ENCODE measurements around the gene S100A13.
A peak's percentile ranks its signal among the peaks of the same experiment; 100 is the strongest.
"Not testable (repeated sequence)": the region's sequence is repeated elsewhere in the genome, so short reads cannot be mapped to it uniquely, and the experiment has no call there.

S100A13 gene

DNA sequence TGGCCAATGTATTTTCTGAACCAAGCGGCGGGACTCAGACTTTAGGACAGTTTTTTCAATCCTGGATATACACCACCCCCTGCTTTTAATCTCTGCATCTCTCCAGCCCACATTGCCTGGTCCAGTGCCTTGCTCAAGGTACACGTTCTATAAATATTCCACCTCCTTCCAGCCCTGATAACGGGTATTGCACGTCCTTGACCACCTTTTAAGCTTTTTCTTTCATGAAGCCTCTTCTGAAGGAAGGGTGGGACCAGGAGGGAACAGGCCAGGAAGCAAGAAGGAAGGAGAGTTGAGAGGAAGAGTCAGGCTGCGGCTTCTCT, 17.8 kb downstream of the S100A13 start:
- FAIRE-seq, result no peak
- no peak for DNase-seq (ENCODE audit: insufficient read length, low spot score)

DNA sequence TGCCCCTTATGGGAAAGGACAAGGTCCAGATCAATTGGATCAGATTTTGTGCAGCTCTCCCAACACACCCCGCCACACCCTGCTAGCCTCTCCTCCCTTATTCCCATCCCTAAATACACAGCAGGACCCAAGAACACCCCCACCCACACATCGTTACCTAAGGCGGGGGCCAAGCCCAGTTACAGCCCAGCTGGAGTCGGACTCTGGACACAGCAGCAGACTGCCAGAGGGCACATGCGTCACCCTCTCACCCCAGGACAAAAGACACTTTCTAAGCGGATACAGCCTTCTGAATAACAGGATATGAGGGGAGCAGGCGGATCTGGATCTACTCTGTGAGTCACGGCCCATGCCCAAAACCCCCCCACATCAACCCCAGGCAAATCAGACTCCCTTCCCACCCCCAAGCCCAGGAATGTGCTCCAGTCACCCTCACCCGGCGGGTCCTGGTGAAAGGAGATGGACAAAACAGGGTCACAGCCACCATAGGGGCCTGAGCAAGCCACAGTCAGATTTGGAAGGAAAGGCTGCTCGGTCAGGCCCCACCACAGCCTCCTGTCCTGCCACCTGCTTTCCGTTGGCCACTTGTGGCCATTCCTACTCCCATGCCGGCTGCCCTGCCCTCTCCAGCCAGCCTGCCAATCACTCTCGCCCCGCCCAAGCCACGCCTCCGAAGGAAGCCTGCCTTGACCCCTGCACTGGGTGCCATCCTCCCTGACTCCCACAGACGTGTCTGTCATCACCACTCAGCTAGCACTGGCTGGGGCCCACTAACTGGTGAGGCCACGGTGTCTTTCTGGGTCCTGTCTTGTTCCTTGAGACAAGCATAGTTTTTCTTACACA, 18.3 kb downstream of the S100A13 start:
- DNase-seq (ENCODE audit: insufficient read length, low spot score), result peak; percentile 93
- peak; percentile 52 for FAIRE-seq

DNA sequence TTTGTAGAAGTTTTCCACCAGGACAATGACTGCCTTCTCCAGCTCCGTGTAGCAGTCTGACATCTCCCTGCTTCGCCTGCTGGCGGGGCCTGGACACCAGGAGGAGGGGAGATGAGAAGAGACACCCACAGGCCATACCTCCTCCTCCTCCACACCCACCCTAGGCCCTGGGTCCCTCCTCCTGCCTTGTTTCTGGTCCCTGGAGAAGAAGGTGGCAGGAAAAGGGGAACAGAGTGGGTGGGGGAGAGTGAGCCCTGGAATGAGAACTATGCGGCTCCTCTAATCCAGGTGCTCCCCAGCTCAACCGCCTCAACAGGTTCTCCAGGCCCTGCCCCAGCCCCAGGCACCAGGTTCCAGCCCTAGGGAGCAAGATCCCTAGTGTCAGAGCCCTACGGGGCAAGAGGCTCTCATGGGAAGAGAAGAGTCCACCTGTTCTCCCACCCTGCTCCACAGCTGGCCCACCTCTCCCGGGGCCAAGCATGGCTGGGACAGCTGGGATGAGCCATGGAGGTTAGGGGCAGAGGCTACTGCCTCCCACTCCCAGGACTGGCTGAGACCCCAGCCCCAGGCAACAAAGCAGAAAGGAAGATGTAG, 19.1 kb downstream of the S100A13 start:
- FAIRE-seq (no peak), DNase-seq (ENCODE audit: insufficient read length, low spot score) (no peak)

DNA sequence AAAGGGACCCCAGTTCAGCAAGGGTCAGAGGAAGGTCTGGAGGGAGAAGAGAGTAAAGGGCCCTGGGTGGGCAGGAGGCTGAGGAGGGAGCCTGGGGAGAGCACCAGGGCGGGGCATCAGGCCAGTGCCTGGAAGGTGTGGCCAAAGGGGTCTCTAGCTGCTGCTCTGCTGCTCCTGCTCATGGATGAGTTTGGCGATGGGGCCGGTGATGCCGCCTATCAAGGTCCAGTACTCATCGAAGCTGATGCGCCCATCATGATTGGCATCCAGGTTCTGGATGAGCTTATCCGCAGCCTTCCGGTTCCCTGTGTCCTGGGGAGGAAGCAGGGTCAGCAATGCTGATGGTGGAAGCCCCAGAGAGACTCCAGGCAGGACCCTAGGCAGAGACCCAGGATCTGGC, 19.9 kb downstream of the S100A13 start:
- FAIRE-seq (no peak), DNase-seq (ENCODE audit: insufficient read length, low spot score) (no peak)

DNA sequence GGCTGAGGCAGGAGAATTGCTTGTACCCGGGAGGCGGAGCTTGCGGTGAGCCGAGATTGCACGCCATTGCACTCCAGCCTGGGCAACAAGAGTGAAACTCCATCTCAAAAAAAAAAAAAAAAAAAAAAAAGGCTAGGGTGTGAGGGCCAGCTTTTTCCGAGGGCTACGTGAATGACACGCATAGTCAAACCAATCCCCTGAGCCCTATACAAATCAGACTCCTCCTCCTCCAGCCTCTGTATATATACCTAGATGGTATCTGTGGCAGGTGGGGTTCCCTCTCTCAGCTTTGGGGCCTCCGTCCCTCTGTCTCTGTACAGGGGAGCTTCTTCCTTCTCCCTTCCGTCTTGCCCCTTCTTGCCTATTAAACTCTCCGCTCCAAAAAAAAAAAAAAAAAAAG, 21.1 kb downstream of the S100A13 start:
- no peak for FAIRE-seq
- no peak for DNase-seq (ENCODE audit: insufficient read length, low spot score)

DNA sequence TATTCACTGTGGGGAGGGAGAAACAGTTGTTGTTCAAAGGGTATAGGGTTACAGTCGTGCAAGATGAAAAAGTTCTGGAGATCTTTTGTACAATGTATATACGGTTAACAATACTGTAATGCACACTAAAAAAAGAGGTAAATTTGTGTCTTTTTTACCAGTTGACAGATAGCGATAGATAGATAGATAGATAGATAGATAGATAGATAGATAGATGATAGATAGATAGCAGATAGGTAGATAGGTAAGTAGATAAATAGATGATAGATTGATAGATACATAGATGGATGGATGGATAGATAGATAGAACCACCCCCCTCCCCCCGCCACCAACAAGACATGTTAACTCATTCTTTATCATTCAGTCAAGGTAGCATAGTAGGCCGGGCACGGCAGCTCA, 24.6 kb downstream of the S100A13 start:
- DNase-seq (ENCODE audit: insufficient read length, low spot score), result no peak
- no peak for FAIRE-seq

- no peak for FAIRE-seq
- DNase-seq (ENCODE audit: insufficient read length, low spot score), result no peak
Measured at GRCh38 chr1:153599847-153600246, 27.5 kb downstream of the S100A13 start.

GRCh38 chr1:153598309-153599172, 28.8 kb downstream of the S100A13 start:
- DNase-seq (ENCODE audit: insufficient read length, low spot score), result no peak

DNA sequence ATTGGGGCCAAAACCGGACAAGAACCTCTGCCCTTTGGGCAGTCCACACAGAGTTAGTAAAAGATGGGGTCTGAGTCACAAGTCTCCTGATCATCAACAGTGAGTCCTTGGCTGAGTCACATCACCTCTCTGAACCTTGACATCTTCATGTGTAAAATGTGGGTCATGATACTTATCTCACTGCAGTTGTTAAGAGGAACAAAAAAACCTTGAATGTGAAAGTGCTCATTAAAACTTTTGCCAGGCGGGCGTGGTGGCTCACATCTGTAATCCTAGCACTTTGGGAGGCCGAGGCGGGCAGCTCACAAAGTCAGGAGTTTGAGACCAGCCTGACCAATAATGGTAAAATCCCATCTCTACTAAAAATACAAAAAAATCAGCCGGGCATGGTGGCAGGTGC, 30.1 kb downstream of the S100A13 start:
- no peak for FAIRE-seq
- no peak for DNase-seq (ENCODE audit: insufficient read length, low spot score)

More at GRCh38 chr1:153598309-153599172, 28.8 kb downstream of the S100A13 start:
- no peak for FAIRE-seq

- DNase-seq (ENCODE audit: insufficient read length, low spot score) (no peak), FAIRE-seq (no peak)
Measured at GRCh38 chr1:153592748-153593147, 34.6 kb downstream of the S100A13 start.

DNA sequence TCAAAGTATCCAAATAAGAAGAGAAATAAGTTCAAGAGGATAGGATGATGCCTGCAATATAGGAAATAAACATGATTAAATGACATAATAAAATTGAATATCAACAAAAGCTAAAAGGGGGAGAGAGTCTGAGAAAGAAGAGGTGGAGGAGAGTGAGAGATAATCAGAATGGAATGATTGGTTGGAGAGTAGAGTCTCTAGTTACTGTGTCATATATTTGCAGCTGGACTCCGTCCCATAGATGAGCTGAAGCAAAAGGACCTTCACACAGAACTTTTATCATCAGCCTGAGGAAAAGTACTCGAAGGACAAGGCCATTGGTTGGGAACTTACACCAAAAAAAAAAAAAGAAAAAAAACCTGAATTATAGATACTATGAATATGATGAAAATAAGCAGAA, 38.8 kb downstream of the S100A13 start:
- FAIRE-seq (no peak), DNase-seq (ENCODE audit: insufficient read length, low spot score) (no peak)

DNA sequence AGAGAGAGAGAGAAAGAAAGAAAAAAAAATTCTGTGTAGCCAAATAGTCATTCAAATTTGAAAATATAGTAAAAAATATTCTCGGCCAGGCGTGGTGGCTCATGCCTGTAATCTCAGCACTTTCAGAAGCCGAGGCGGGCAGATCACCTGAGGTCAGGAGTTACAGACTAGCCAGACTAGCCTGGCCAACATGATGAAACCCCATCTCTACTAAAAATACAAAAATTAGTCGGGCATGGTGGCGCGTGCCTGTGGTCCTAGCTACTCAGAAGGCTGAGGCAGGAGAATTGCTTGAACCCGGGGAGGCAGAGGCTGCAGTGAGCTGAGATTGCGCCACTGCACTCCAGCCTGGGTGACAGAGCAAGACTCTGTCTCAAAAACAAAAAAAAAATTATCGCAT, 39.3 kb downstream of the S100A13 start:
- not testable (repeated sequence) for FAIRE-seq; DNase-seq (ENCODE audit: insufficient read length, low spot score)

DNA sequence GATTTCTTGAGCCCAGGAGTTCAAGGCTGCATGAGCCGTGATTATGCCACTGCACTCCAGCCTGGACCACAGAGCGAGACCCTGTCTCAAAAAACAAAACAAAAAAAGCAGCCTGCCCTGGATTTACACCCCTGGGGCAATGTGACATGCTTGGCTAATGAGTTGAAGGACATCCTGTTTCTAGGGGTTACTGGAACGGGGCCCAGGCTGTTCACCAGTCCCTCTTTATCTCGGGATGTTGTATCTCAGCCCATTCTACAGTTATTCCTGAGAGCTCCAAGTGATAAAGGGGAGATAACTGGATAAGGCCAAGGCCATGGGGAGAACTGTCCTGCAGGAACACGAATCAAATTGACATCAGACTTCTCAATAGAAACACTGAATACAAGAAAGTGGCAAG, 40.0 kb downstream of the S100A13 start:
- DNase-seq (ENCODE audit: insufficient read length, low spot score), result no peak

GRCh38 chr1:153586347-153586746, 41.0 kb downstream of the S100A13 start:
- FAIRE-seq (no peak), DNase-seq (ENCODE audit: insufficient read length, low spot score) (no peak)

More for the DNA sequence above, 40.0 kb downstream of the S100A13 start:
- no peak for FAIRE-seq

GRCh38 chr1:153585006-153585405, 42.3 kb downstream of the S100A13 start:
- DNase-seq (ENCODE audit: insufficient read length, low spot score) (no peak), FAIRE-seq (no peak)

- no peak for FAIRE-seq
- no peak for DNase-seq (ENCODE audit: insufficient read length, low spot score)
Measured at GRCh38 chr1:153583976-153584375, 43.3 kb downstream of the S100A13 start.

GRCh38 chr1:153583514-153583913, 43.8 kb downstream of the S100A13 start:
- FAIRE-seq, result not testable (repeated sequence)

GRCh38 chr1:153582836-153583235, 44.5 kb downstream of the S100A13 start:
- not testable (repeated sequence) for FAIRE-seq; DNase-seq (ENCODE audit: insufficient read length, low spot score)

More at GRCh38 chr1:153583514-153583913, 43.8 kb downstream of the S100A13 start:
- DNase-seq (ENCODE audit: insufficient read length, low spot score), result not testable (repeated sequence)

- DNase-seq (ENCODE audit: insufficient read length, low spot score) (no peak), FAIRE-seq (no peak)
Measured at GRCh38 chr1:153578936-153579335, 48.4 kb downstream of the S100A13 start.

- DNase-seq (ENCODE audit: insufficient read length, low spot score) (no peak), FAIRE-seq (no peak)
Measured at GRCh38 chr1:153578490-153578889, 48.8 kb downstream of the S100A13 start.

GRCh38 chr1:153577624-153578051, 49.7 kb downstream of the S100A13 start:
- FAIRE-seq, result no peak

More at GRCh38 chr1:153577624-153578051, 49.7 kb downstream of the S100A13 start:
- no peak for DNase-seq (ENCODE audit: insufficient read length, low spot score)
